Bronchial epithelial cell (primary cell): Measurements from ENCODE around the gene UPF3B. TPM values are rescaled to one million over a fixed set of nuclear protein-coding genes. Genes with fewer than 3 reads are reported as not detected.

ENCODE experiments used
- DNase-seq: peaks from one replicate; pipeline ENCODE4 v3.0.0-alpha.2; 2010; ENCODE audit warnings: low read depth
- FAIRE-seq: peaks from 2 replicates; lab custom pipeline; 2011; peaks lifted over from hg19 to GRCh38; lab: Jason Lieb, UNC
- H3K27me3 ChIP-seq: 2 replicates; pipeline ENCODE4 v1.5.1; 2011; ENCODE audit warnings: low read length; ENCODE audit not compliant: control insufficient read depth, insufficient read depth
- H3K36me3 ChIP-seq: 2 replicates; pipeline ENCODE4 v1.5.1; 2011; ENCODE audit warnings: low read length; ENCODE audit not compliant: control insufficient read depth, insufficient read depth
- H3K4me3 ChIP-seq: 2 replicates; pipeline ENCODE4 v1.5.1; 2011; ENCODE audit warnings: mild to moderate bottlenecking, low read depth, low read length, control low read depth
- CTCF ChIP-seq: IDR thresholded peaks from 2 replicates; pipeline ENCODE4 v1.5.1; 2011; ENCODE audit warnings: mild to moderate bottlenecking, moderate library complexity, low read length, control low read depth, inconsistent platforms; ENCODE audit not compliant: insufficient read depth, severe bottlenecking
- total RNA-seq: library from RNA; depleted of rRNA; stranded (reverse); fragments of >200 nt; gene quantifications from 2 replicates; pipeline ENCODE4 v1.2.1, GENCODE V29; 2014

The UPF3B gene
- total RNA-seq, 1 donor from 2014 or later = 1.1 TPM

GRCh38 chrX:119871599-119872395 is 19.0 kb upstream of the UPF3B start, which contains the start of the genes NDUFA1 and RNF113A:
Gene NDUFA1 (plus strand): TSS chrX:119871832. CDS start chrX:119871912, 80 bp downstream.
Gene RNF113A (minus strand): TSS chrX:119871733. CDS start chrX:119871613, 120 bp downstream.
- no peaks in the 10 kb centered on the region for H3K27me3 ChIP-seq
- peak within 1 kb of the TSS; percentile 60 for H3K4me3 ChIP-seq
- DNase-seq (peak; percentile 71), FAIRE-seq (no peak)
- H3K36me3 ChIP-seq = no peaks in the 10 kb centered on the region
- TF ChIP-seq CTCF = no peak

GRCh38 chrX:119871245-119871598 is 18.5 kb upstream of the UPF3B start:
- DNase-seq = peak; percentile 8
- no peaks in the 10 kb centered on the region for H3K27me3 ChIP-seq
- peak overlapping the region; percentile 60 for H3K4me3 ChIP-seq
- H3K36me3 ChIP-seq = no peaks in the 10 kb centered on the region
- no peak for TF ChIP-seq CTCF
- FAIRE-seq = no peak

GRCh38 chrX:119870626-119871131 is 17.9 kb upstream of the UPF3B start:
- no peaks in the 10 kb centered on the region for H3K27me3 ChIP-seq
- H3K4me3 ChIP-seq = peak overlapping the region; percentile 60
- no peak for FAIRE-seq
- no peaks in the 10 kb centered on the region for H3K36me3 ChIP-seq
- TF ChIP-seq CTCF = no peak
- DNase-seq = no peak

GRCh38 chrX:119853444-119853843 is 681 bp upstream of the UPF3B start:
- no peak for TF ChIP-seq CTCF
- H3K4me3 ChIP-seq = peak overlapping the region; percentile 43

GRCh38 chrX:119833905-119834304 is 18.9 kb downstream of the UPF3B start:
- H3K36me3 ChIP-seq = no peaks in the 10 kb centered on the region
- H3K27me3 ChIP-seq = no peaks in the 10 kb centered on the region
- DNase-seq = no peak
- no peak overlapping the region for H3K4me3 ChIP-seq
- FAIRE-seq = no peak
- no peak for TF ChIP-seq CTCF

More at GRCh38 chrX:119853444-119853843, 681 bp upstream of the UPF3B start:
- DNase-seq (no peak), FAIRE-seq (no peak)
- no peaks in the 10 kb centered on the region for H3K27me3 ChIP-seq
- H3K36me3 ChIP-seq = no peaks in the 10 kb centered on the region

- Histone ChIP-seq H3K36me3 (no peaks in the 10 kb centered on the region), H3K27me3 (no peaks in the 10 kb centered on the region), H3K4me3 (no peak overlapping the region)
- TF ChIP-seq CTCF = no peak
- FAIRE-seq (no peak), DNase-seq (no peak)
Observed at GRCh38 chrX:119828446-119828845, 24.3 kb downstream of the UPF3B start.
